HG02884 (cell line): ENCODE data around the gene STAMBPL1.
A peak's percentile ranks its signal among the peaks of the same experiment; 100 is the strongest.
"Not testable (repeated sequence)": the region's sequence is repeated elsewhere in the genome, so short reads cannot be mapped to it uniquely, and the experiment has no call there.

Experiments
- ATAC-seq: cut with Tn5 transposase; IDR thresholded peaks from one replicate; pipeline ENCODE4 v1.9.1; 2021; ENCODE audit warnings: mild to moderate bottlenecking, moderate library complexity; ENCODE audit not compliant: unreplicated experiment

The STAMBPL1 gene

DNA sequence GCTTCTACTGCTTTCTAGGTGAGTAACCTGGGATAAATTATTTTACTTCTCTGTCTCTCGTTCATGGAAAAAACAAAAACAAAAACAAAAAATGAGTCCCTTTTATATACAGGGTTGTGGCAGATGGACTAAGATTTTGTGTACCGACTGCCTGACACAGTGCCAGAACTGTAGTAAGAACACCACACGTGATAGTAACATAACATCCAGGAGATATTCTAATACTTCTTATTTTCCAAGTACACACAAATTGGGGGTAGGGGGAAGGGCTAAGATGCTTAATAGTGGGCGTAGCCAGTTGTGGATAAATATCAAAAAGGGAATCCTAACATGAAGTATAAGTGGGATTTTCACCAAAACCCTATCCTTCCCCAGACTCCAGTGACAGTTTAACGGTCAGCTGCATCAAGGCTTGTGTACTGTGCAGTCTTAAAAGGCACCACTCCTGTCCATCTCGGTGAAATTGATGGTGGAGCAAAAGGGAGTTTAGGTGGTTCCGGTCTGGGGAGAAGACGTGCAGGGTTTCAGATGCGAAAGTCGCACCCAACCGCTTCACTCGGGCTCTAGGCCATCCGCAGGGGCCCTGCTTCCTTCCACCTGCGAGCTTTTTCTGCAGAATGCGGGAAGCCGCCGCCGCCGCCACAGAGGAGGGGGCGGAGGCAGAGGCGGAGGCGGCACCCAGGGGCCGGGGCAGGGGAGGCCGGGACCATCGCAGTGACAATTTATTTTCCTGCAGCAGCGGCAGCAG, at the start of gene STAMBPL1:
Gene STAMBPL1 (plus strand): TSS at position 712 of the 748 bp plus-strand sequence. CDS start 21,464 bp downstream, outside the sequence.
- ATAC-seq = peak; percentile 51

- no peak for ATAC-seq
Observed at GRCh38 chr10:88830643-88831268, 49.3 kb upstream of the STAMBPL1 start.

DNA sequence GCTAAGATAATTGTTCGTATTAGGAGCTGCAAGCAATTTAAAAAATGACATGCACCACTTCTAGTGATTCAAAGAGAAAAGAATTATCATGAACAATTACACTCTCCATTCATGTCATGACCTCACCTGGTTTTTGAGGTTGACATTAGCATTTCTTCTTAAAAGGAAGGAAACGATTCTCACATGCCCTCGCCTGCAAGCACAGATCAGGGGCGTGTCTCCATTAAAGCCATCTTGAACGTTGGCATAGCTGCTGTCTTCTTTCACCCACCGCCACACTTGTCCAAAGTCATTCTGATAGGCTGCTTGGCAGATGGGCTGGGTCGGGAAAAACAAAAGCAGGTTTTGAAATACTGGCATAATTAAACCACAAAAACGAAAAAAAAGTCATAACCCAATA, 48.3 kb upstream of the STAMBPL1 start:
- no peak for ATAC-seq

GRCh38 chr10:88832376-88832775, 47.7 kb upstream of the STAMBPL1 start:
- no peak for ATAC-seq

DNA sequence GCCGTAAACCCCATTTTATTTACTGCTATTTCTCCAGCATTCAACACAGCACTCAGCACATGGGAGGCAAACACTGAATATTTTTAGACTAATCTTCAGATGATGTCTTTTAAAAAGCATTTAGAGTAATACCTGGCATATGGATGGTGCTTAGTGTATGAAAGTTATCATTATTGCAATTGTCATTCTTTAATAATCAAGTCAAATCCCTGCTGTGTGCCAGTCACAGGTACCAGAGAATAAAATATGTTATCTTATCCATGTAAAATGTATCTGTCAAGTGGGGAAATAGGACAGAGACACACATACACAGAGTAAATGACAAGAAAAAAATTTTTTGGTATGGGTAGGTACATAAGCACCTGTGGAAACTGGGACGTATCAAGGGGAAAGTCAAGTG, 46.9 kb upstream of the STAMBPL1 start:
- ATAC-seq = no peak

GRCh38 chr10:88833723-88834122, 46.3 kb upstream of the STAMBPL1 start:
- ATAC-seq = no peak

- peak; percentile 77 for ATAC-seq
Observed at GRCh38 chr10:88835096-88835909, 44.7 kb upstream of the STAMBPL1 start.

DNA sequence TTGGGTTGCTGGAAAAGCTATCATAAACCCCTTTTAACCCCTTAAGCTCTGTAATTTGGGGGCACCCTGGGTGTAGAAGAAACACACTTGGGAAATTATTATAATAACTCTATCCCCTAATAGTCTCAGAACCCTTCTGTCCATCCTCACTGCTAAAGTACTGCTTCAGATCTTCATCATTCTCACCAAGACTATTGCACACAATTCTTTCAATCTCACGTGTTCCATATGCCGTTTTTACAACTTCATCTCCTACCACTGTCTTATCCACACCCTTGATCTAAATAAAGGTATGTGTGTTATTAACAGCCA, 44.2 kb upstream of the STAMBPL1 start:
- no peak for ATAC-seq

GRCh38 chr10:88837632-88838031, 42.4 kb upstream of the STAMBPL1 start:
- ATAC-seq = not testable (repeated sequence)

- ATAC-seq = no peak
Observed at GRCh38 chr10:88838766-88839350, 41.2 kb upstream of the STAMBPL1 start.

GRCh38 chr10:88840104-88840503, 39.9 kb upstream of the STAMBPL1 start:
- no peak for ATAC-seq

GRCh38 chr10:88840881-88841280, 39.2 kb upstream of the STAMBPL1 start:
- ATAC-seq = no peak

DNA sequence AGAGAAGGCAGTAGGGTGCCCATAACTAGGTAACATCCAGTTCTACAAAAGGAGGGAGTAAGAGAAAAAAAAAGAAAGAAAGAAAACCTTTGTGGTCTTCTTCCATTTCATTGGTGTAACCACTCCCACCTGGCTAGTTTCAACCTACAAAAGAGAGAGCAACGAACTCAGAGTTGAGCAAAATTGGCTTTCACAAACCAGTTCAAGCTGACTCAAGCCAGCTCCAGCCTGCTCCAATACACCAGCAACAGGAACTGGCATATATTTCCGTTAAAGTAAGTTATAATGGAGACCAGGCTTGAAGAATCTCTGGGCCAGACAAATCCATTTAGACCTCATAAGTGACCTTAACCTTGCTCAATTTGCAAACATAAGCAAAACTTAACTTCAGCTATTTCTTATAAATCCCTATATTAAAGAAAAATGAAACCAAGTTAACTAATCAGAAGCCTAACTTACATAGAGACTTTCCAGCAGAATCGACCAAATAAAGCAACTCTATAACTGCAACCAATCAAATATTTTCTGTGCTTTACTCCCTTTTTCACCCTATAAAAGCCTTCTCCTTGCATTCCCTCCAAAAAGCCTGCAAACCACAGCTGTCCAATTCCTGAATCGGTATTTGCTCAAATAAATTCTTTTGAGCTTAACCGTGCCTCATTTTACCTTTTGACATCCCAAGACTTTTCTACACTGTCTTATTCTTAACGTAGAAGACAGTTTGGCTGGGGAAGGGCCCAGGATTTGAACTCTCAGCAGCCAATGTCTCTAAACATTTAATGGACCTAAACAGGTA, 38.5 kb upstream of the STAMBPL1 start:
- no peak for ATAC-seq

GRCh38 chr10:88843171-88843570, 36.9 kb upstream of the STAMBPL1 start:
- ATAC-seq = no peak

DNA sequence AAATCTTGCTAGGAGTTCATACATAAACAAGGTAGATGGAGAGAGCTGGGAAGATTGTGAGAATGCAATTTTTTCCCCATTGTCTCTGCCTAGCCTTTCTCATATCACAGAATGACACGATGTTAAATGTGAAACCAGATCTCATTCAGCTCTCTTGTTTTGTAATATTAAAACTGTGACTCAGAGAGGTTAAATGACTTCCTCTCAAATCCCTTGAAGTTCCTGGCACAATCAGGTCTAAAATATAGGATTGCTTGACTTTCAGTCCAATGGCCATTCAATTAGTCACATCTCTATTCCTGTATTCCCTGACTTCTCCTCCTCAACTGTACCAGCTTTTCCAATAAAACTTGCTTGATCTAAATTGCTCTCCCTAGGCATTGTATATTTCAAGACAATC, 31.5 kb upstream of the STAMBPL1 start:
- ATAC-seq = peak; percentile 47

- no peak for ATAC-seq
Observed at GRCh38 chr10:88849234-88849633, 30.8 kb upstream of the STAMBPL1 start.

DNA sequence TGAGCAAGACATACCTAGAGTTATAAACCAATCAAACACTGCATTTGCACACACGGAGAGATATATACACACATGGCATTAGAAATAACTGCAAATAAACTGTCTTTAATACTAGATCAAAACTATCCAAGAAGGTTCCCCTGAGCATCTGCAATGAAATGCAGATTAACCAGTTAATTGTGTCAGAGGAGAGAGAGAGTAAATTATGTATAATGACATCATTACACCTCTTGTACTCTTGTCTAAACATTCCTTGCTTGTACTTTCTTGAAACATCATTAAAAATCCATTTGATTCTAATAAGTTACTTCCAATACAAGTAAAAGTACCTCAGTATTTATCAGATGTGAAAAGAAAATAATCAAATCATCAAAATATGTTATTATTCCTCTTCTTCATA, 29.3 kb upstream of the STAMBPL1 start:
- ATAC-seq = no peak

- no peak for ATAC-seq
Observed at GRCh38 chr10:88851706-88852105, 28.3 kb upstream of the STAMBPL1 start, which contains the start of gene ANKRD22. Gene ANKRD22 (minus strand): TSS chr10:88851844. CDS start chr10:88851607, 237 bp downstream.

GRCh38 chr10:88852327-88852726, 27.7 kb upstream of the STAMBPL1 start:
- ATAC-seq = no peak

DNA sequence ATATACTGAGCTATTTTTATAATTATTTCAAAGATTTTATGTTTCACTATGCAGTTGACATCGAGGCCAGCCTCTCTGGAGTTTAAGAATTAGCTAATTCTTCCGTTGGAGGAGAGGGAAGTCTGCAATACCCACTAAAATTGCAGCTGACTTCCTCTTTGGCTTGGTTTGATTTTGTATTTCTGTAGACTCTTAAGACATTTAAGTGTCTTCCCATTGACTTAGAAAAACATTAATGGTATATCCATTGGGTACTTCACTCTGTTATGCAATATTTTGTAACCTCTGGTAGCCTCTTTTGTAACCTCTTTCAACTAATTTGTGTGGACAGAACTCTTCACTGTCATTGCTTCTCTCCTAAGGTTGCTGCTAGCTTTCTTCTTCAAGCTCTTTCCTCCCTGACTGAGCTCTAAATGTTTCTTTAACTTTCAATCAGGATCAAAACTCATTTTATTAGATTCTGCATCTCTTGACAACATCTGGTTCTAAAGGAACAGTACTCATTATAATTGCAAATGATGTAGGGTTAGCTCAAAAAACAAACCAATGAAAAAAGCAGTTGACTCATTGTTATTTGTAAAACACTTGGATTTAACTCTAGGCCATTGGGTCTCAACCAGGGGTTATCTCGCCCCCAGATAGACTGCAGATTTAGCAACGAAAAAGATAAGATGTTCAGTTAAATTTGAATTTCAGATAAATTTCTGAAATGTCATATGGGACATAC, 26.7 kb upstream of the STAMBPL1 start:
- no peak for ATAC-seq
